ENCODE data around the gene GLIS2.

The GLIS2 gene

GRCh38 chr16:4322121-4323052, 6.5 kb downstream of the GLIS2 start:
- H3K4me1 ChIP-seq (ENCODE audit: control insufficient read depth, insufficient read depth, low read length), result no peaks in the 10 kb centered on the region
- H3K4me3 ChIP-seq (ENCODE audit: low read depth, low read length), result no peak overlapping the region
- H3K36me3 ChIP-seq (ENCODE audit: control insufficient read depth in 2 of 2, insufficient read depth in 1 of 2, low read length in 2 of 2), result no peaks in the 10 kb centered on the region
- no peaks in the 10 kb centered on the region for H3K9me3 ChIP-seq (ENCODE audit: control insufficient read depth, insufficient read depth, low read depth, low read length)
- no peak overlapping the region for H3K27ac ChIP-seq (ENCODE audit: extremely low read depth, low read depth, low read length)
- ChIA-PET CTCF (interaction anchor here (0.6 to 1.0 kb wide), 2 partner anchors 34 to 129 kb away, joined by 3 read pairs; no protein-coding TSS in a partner anchor), POLR2A (interaction anchor here (0.6 kb wide), 1 partner anchor 14 kb away, joined by 4 read pairs; no protein-coding TSS in a partner anchor)
- TF ChIP-seq ZNF488 (tag by site-specific recombination; IDR thresholded peaks at IDR 0.05) (no peak), ZNF626 (tag by site-specific recombination; IDR thresholded peaks at IDR 0.05) (no peak), ZNF114 (tag by site-specific recombination; IDR thresholded peaks at IDR 0.05) (no peak), ZNF335 (tag by site-specific recombination; conservative IDR thresholded peaks at IDR 0.05) (no peak), SETDB1 (IDR thresholded peaks at IDR 0.05; ENCODE audit: insufficient read length, low read length) (no peak), ZNF530 (tag by site-specific recombination; IDR thresholded peaks at IDR 0.05; ENCODE audit: low read depth) (no peak), ZNF274 (IDR thresholded peaks at IDR 0.05; ENCODE audit: low read length) (no peak), ZNF274 (tag by site-specific recombination; IDR thresholded peaks at IDR 0.05; ENCODE audit: borderline replicate concordance) (no peak), ZNF514 (tag by site-specific recombination; IDR thresholded peaks at IDR 0.05) (no peak), ZNF16 (tag by site-specific recombination; IDR thresholded peaks at IDR 0.05; ENCODE audit: low read depth) (peak; percentile 93), GLIS1 (tag by site-specific recombination; IDR thresholded peaks at IDR 0.05) (no peak), ZNF747 (tag by site-specific recombination; IDR thresholded peaks at IDR 0.05) (no peak), ZFP69B (tag by site-specific recombination; IDR thresholded peaks at IDR 0.05) (no peak), ZNF24 (tag by site-specific recombination; IDR thresholded peaks at IDR 0.05) (no peak), ZNF354C (tag by site-specific recombination; IDR thresholded peaks at IDR 0.05; ENCODE audit: borderline replicate concordance, low read depth) (no peak), ZBTB7A (tag by site-specific recombination; IDR thresholded peaks at IDR 0.05; ENCODE audit: low read depth) (peak; percentile 70; the same call in 1 of the 2 replicates), ZBTB49 (tag by site-specific recombination; IDR thresholded peaks at IDR 0.05; ENCODE audit: low read depth) (no peak), ZBTB8A (tag by site-specific recombination; IDR thresholded peaks at IDR 0.05) (no peak), ZNF350 (tag by site-specific recombination; IDR thresholded peaks at IDR 0.05) (no peak), ZNF768 (tag by site-specific recombination; IDR thresholded peaks at IDR 0.05) (no peak), BCL11B (tag by site-specific recombination; IDR thresholded peaks at IDR 0.05; ENCODE audit: low read depth) (0 out of 2 replicates have a peak, but pooled peaks have one; percentile 39), IKZF3 (tag by site-specific recombination; IDR thresholded peaks at IDR 0.05) (no peak), ZNF211 (tag by site-specific recombination; IDR thresholded peaks at IDR 0.05; ENCODE audit: low read depth) (no peak)
- TF ChIP-seq, protein P1, sequence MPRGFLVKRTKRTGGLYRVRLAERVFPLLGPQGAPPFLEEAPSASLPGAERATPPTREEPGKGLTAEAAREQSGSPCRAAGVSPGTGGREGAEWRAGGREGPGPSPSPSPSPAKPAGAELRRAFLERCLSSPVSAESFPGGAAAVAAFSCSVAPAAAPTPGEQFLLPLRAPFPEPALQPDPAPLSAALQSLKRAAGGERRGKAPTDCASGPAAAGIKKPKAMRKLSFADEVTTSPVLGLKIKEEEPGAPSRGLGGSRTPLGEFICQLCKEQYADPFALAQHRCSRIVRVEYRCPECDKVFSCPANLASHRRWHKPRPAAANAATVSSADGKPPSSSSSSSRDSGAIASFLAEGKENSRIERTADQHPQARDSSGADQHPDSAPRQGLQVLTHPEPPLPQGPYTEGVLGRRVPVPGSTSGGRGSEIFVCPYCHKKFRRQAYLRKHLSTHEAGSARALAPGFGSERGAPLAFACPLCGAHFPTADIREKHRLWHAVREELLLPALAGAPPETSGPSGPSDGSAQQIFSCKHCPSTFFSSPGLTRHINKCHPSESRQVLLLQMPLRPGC (tag by site-specific recombination; IDR thresholded peaks at IDR 0.05), result no peak
- TF ChIP-seq, protein P2, sequence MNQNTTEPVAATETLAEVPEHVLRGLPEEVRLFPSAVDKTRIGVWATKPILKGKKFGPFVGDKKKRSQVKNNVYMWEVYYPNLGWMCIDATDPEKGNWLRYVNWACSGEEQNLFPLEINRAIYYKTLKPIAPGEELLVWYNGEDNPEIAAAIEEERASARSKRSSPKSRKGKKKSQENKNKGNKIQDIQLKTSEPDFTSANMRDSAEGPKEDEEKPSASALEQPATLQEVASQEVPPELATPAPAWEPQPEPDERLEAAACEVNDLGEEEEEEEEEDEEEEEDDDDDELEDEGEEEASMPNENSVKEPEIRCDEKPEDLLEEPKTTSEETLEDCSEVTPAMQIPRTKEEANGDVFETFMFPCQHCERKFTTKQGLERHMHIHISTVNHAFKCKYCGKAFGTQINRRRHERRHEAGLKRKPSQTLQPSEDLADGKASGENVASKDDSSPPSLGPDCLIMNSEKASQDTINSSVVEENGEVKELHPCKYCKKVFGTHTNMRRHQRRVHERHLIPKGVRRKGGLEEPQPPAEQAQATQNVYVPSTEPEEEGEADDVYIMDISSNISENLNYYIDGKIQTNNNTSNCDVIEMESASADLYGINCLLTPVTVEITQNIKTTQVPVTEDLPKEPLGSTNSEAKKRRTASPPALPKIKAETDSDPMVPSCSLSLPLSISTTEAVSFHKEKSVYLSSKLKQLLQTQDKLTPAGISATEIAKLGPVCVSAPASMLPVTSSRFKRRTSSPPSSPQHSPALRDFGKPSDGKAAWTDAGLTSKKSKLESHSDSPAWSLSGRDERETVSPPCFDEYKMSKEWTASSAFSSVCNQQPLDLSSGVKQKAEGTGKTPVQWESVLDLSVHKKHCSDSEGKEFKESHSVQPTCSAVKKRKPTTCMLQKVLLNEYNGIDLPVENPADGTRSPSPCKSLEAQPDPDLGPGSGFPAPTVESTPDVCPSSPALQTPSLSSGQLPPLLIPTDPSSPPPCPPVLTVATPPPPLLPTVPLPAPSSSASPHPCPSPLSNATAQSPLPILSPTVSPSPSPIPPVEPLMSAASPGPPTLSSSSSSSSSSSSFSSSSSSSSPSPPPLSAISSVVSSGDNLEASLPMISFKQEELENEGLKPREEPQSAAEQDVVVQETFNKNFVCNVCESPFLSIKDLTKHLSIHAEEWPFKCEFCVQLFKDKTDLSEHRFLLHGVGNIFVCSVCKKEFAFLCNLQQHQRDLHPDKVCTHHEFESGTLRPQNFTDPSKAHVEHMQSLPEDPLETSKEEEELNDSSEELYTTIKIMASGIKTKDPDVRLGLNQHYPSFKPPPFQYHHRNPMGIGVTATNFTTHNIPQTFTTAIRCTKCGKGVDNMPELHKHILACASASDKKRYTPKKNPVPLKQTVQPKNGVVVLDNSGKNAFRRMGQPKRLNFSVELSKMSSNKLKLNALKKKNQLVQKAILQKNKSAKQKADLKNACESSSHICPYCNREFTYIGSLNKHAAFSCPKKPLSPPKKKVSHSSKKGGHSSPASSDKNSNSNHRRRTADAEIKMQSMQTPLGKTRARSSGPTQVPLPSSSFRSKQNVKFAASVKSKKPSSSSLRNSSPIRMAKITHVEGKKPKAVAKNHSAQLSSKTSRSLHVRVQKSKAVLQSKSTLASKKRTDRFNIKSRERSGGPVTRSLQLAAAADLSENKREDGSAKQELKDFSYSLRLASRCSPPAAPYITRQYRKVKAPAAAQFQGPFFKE (tag by site-specific recombination; IDR thresholded peaks at IDR 0.05; ENCODE audit: borderline replicate concordance), result no peak
- TF ChIP-seq, protein P3, sequence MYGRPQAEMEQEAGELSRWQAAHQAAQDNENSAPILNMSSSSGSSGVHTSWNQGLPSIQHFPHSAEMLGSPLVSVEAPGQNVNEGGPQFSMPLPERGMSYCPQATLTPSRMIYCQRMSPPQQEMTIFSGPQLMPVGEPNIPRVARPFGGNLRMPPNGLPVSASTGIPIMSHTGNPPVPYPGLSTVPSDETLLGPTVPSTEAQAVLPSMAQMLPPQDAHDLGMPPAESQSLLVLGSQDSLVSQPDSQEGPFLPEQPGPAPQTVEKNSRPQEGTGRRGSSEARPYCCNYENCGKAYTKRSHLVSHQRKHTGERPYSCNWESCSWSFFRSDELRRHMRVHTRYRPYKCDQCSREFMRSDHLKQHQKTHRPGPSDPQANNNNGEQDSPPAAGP (tag by site-specific recombination; IDR thresholded peaks at IDR 0.05), result no peak
